GM12891 (cell line): ENCODE measurements around the gene HS3ST4.

Source experiments
- DNase-seq: peaks from one replicate; pipeline ENCODE4 v3.0.0; 2011; ENCODE audit warnings: low spot score; ENCODE audit not compliant: insufficient read length
- FAIRE-seq: peaks from 2 replicates; lab custom pipeline; 2011; peaks lifted over from hg19 to GRCh38; lab: Jason Lieb, UNC
- PAX5 ChIP-seq: IDR thresholded peaks from 2 replicates; pipeline ENCODE4 v1.6.1; 2011; ENCODE audit warnings: low read length, moderate library complexity, mild to moderate bottlenecking; ENCODE audit not compliant: insufficient read depth, severe bottlenecking
- POLR2A ChIP-seq: IDR thresholded peaks from 2 replicates; pipeline ENCODE4 v1.6.1; 2011; ENCODE audit warnings: low read depth, low read length, control low read depth
- POLR2AphosphoS5 ChIP-seq: IDR thresholded peaks from 2 replicates; pipeline ENCODE4 v1.6.1; 2011; ENCODE audit warnings: low read depth, low read length, control low read depth
- POU2F2 ChIP-seq: IDR thresholded peaks from 2 replicates; pipeline ENCODE4 v1.6.1; 2011; ENCODE audit warnings: low read depth, mild to moderate bottlenecking, control low read depth, low read length, moderate library complexity
- SPI1 ChIP-seq: IDR thresholded peaks from 2 replicates; pipeline ENCODE4 v1.6.1; 2011; ENCODE audit warnings: low read depth, low read length, control low read depth
- TAF1 ChIP-seq: IDR thresholded peaks from 2 replicates; pipeline ENCODE4 v1.6.1; 2011; ENCODE audit warnings: low read depth, low read length, control low read depth

HS3ST4 gene

DNA sequence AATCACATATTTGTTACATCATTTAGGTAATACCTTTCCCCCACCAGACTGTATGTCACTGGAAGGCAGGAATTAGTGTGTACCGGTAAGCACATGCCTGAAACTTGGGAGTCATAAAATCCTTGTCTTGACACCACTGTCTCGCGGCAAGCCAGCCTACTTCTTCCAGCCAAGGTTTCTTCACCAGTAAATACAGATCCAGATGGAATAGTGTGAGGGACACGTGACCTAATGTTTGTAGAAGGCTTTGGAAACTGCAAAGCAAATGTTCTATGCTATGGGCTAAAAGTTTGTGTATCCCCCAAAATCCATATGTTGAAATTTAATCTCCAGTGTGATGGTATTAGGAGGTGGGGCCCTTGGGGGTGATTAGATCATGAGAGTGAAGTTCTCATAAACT, 126.1 kb downstream of the HS3ST4 start:
- FAIRE-seq: no peak
- no peak for TF ChIP-seq POLR2A
- TF ChIP-seq POLR2AphosphoS5: no peak
- no peak for TF ChIP-seq POU2F2
- TF ChIP-seq SPI1: no peak
- no peak for TF ChIP-seq PAX5
- no peak for TF ChIP-seq TAF1

DNA sequence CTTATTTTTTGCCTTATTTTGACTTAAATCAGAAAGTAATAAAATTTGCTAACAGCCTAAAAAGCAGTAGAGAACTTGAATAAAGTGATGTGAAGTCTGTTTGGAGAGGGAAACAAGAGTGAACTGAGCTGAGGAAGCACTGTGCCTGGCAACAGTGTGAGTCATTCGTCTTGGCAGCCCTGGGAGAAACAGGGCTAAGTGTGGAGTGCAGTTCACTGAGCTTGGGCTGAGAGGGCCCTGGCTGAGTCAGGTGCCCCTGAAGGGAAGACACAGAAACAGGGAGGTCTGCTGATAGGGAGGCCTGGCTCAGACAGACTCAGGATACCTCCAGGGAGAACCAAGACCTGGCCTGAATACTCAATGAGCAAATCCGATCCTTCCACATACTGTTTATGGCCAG, 132.1 kb downstream of the HS3ST4 start:
- no peak for TF ChIP-seq SPI1
- no peak for TF ChIP-seq TAF1
- TF ChIP-seq POLR2AphosphoS5: no peak
- TF ChIP-seq POU2F2: no peak
- FAIRE-seq: no peak
- no peak for DNase-seq

More for the DNA sequence above, 126.1 kb downstream of the HS3ST4 start:
- DNase-seq: no peak

DNA sequence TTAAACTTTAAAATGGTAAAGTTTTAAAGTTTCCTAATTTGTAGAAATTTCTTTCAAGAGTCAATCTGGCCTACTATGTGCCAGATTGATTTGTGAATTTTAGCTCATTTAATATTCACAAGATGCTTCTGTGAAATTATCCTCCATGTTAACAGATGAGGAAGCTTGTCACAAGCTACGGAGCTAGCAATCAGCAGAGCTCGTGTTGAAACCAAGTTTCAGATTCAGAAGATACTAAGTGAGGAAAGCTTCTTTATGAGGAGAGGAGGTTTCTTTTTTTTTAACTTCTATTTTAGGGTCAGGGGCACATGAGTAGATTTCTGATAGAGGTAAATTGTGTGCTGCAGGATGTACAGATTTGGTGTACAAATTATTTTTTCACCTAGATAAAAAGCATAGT, 135.9 kb downstream of the HS3ST4 start:
- TF ChIP-seq TAF1 (no peak), POLR2A (no peak), POLR2AphosphoS5 (no peak), POU2F2 (no peak), SPI1 (no peak), PAX5 (no peak)
- no peak for DNase-seq
- no peak for FAIRE-seq

DNA sequence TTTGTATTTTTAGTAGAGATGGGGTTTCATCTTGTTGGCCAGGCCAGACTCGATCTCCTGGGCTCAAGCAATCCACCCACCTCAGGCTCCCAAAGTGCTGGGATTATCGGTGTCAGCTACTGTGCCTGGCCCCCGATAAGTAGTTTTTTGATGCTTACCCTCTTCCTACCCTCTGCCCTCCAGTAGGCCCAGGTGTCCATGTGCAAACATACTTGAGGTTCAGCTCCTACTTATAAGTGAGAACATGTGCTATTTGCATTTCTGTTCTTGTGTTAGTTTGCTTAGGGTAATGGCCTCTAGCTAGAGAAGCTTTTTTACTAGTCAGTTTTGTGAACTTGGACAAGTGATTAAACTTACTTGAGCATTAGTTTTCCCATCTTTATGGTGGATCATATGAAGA, 136.8 kb downstream of the HS3ST4 start:
- TF ChIP-seq PAX5 (no peak), SPI1 (no peak), POU2F2 (no peak), POLR2A (no peak), POLR2AphosphoS5 (no peak), TAF1 (no peak)
- DNase-seq (no peak), FAIRE-seq (no peak)

DNA sequence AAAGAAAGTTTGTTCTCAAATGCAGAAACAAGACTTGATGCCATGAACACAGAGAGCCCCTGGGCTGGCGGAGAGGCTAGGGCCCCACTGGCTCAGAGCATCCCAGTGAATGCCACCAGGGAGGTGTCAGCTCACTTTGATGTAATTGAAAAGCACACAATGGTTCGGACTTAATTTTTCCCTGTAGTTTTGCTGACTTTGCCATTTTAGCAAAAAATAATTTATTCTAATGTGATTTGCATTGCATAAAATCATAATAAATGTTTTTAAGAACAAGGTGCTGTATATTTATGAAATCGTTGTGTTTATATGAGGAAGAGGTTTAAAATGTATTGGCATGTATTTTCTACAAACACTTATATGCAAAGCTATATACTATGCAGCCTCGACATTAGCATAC, 140.5 kb downstream of the HS3ST4 start:
- no peak for DNase-seq
- FAIRE-seq: no peak
- no peak for TF ChIP-seq SPI1
- TF ChIP-seq POLR2AphosphoS5: no peak
- no peak for TF ChIP-seq PAX5
- no peak for TF ChIP-seq POLR2A
- TF ChIP-seq POU2F2: no peak
- TF ChIP-seq TAF1: no peak

DNA sequence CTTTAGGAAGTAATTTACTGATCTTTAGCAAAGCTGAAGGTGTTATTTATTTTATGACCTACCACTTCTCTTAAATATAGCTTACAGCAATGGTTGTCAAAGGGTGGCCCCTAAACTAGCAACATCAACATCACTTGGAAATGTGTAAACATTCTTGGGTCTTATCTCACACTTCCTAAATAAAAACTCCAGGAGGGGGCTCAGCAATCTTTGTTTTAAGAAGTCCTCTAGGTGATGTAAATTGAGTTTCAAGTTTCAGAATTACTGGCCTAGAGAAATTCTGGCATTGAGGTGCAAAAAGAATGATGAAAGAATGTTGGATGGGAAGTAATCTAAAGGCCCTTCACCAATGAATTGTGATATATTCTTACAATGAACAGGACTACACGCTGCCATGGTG, 142.3 kb downstream of the HS3ST4 start:
- DNase-seq (no peak), FAIRE-seq (no peak)
- TF ChIP-seq TAF1 (no peak), POU2F2 (no peak), POLR2A (no peak), PAX5 (no peak), POLR2AphosphoS5 (no peak), SPI1 (no peak)

DNA sequence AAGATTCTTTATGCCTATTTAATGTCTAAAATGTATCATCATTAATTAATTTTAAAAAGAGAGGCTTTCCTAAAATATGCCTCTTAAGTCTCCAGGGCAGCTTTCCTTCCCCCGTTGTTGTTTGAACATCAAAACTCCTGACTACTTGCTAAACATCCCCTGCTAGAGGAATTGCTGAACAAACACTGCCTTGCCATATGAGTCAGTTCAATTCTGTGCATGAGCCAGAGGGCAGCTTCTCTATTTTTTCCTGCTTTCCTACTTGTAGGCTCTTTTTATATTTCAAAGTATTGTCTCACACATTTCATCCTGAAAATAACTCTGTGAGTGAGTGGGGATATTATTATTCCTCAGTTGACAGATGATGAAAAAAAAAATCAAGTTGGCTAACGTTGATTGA, 143.4 kb downstream of the HS3ST4 start:
- no peak for FAIRE-seq
- no peak for DNase-seq
- TF ChIP-seq POU2F2 (no peak), PAX5 (no peak), TAF1 (no peak), POLR2A (no peak), POLR2AphosphoS5 (no peak), SPI1 (no peak)

DNA sequence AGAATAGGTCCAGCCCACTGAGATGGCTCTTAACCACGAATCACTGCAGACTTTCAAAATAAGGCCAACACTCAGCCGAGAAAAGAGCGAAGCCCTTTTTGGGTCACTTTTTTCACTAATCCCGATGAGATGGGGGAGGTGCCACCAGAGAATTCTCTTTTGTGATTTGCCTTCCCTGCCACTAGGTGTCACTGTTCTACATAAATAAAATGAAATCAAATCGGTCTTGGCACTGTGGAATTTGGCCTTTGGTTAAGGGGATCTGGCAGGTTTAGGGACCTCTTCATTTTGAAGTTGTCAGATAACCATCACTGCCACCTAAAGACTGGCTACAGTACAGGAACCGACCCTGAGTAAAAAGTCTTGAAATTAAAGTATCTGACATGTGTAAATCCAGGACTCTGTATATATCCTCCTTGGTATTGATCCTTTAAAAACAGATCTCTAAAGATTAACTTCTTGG, 147.0 kb downstream of the HS3ST4 start:
- FAIRE-seq (no peak), DNase-seq (peak; percentile 5)
- no peak for TF ChIP-seq POU2F2
- TF ChIP-seq POLR2A: no peak
- no peak for TF ChIP-seq POLR2AphosphoS5
- no peak for TF ChIP-seq PAX5
- TF ChIP-seq SPI1: no peak
- no peak for TF ChIP-seq TAF1

DNA sequence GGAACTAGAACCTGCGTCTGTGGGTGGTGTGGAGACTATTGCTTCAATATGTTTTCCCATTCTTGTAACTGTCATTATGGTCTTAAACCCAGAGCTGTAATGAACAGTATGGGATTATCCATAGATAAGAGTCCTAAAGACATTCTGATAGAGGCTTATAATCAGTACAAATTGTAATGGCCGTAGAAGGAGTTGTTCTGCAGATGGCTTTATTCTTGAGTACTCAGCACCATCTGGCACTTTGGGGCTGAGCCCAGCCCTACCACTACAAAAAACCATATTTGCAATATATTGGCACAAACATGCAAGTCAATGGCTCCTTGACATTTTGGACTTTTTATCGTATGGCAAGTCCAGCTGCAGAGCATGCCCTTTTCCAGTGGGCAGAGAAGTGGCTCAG, 150.0 kb downstream of the HS3ST4 start:
- DNase-seq (no peak), FAIRE-seq (no peak)
- TF ChIP-seq TAF1 (no peak), PAX5 (no peak), POU2F2 (no peak), POLR2A (no peak), POLR2AphosphoS5 (no peak), SPI1 (no peak)

DNA sequence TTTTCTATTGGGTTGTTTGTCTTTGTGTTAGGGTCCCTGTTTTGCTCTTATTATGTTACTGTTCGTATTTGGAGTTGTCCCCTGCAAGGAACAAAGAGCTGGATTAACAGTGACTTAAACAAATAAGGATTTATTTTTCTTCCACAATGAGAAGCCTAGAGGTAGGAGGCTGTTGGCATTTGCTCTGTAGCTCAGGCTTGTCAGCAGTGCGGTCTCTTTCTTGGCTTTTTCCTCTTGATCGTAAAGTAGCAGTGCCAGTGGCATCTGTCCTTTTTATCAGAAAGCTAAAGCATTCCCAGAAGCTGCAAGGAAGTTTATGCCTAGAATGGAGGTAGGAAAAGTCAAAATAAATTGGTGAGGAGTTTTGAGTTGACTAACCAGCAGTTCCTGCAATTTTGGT, 154.1 kb downstream of the HS3ST4 start:
- DNase-seq: no peak
- TF ChIP-seq POLR2AphosphoS5 (no peak), POLR2A (no peak), PAX5 (no peak), POU2F2 (no peak), SPI1 (no peak), TAF1 (no peak)
- no peak for FAIRE-seq

DNA sequence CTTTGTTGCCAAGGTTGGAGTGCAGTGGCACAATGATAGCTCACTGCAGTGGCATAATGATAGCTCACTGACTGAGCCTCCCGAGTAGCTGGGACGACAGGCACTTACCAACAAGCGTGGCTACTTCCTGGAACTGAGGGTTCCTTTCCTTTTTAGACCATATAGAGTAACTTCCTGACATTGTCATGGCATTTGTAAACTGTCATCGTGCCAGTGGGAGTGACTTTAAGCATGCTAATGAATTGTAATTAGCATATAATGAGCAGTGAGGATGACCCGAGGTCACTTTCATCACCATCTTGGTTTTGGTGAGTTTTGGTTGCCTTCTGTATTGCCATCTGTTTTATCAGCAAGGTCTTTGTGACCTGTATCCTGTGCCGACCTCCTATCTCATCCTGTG, 162.4 kb downstream of the HS3ST4 start:
- no peak for DNase-seq
- FAIRE-seq: no peak
- no peak for TF ChIP-seq POU2F2
- TF ChIP-seq POLR2AphosphoS5: no peak
- no peak for TF ChIP-seq SPI1
- no peak for TF ChIP-seq PAX5
- no peak for TF ChIP-seq TAF1
- no peak for TF ChIP-seq POLR2A
